ENCODE measurements around the gene SMIM32.

The SMIM32 gene

GRCh38 chr5:136159457-136159856 is 33.5 kb downstream of the SMIM32 start:
- no peaks in the 10 kb centered on the region for H3K4me1 ChIP-seq (ENCODE audit: insufficient read depth, insufficient read length)
- DNase-seq (ENCODE audit: low read depth, low spot score) = no peak
- H3K9me3 ChIP-seq (ENCODE audit: insufficient read depth, low read length) = no peaks in the 10 kb centered on the region
- no peak overlapping the region for H3K4me3 ChIP-seq (ENCODE audit: insufficient read length, low read depth)
- H3K27me3 ChIP-seq (ENCODE audit: insufficient read depth, insufficient read length) = no peaks in the 10 kb centered on the region
- peaks cover 73% of the 10 kb centered on the region for H3K36me3 ChIP-seq (ENCODE audit: insufficient read depth, insufficient read length, low read length)
- TF ChIP-seq YY1 (IDR thresholded peaks at IDR 0.05; ENCODE audit: insufficient read depth, insufficient read length) = no peak
- TF ChIP-seq SUZ12 (IDR thresholded peaks at IDR 0.05; ENCODE audit: extremely low read depth, insufficient read depth, insufficient read length) = no peak
- TF ChIP-seq ZNF274 (IDR thresholded peaks at IDR 0.05; ENCODE audit: low read depth, low read length) = no peak
- no peak overlapping the region for H3K9ac ChIP-seq (ENCODE audit: insufficient read length, low read depth)

GRCh38 chr5:136157514-136157913 is 35.4 kb downstream of the SMIM32 start:
- no peak overlapping the region for H3K4me3 ChIP-seq (ENCODE audit: insufficient read length, low read depth)
- H3K9ac ChIP-seq (ENCODE audit: insufficient read length, low read depth) = no peak overlapping the region
- H3K27me3 ChIP-seq (ENCODE audit: insufficient read depth, insufficient read length) = no peaks in the 10 kb centered on the region
- no peaks in the 10 kb centered on the region for H3K9me3 ChIP-seq (ENCODE audit: insufficient read depth, low read length)
- DNase-seq (ENCODE audit: low read depth, low spot score) = no peak
- no peak for TF ChIP-seq ZNF274 (IDR thresholded peaks at IDR 0.05; ENCODE audit: low read depth, low read length)
- no peak for TF ChIP-seq SUZ12 (IDR thresholded peaks at IDR 0.05; ENCODE audit: extremely low read depth, insufficient read depth, insufficient read length)
- no peak for TF ChIP-seq YY1 (IDR thresholded peaks at IDR 0.05; ENCODE audit: insufficient read depth, insufficient read length)
- no peaks in the 10 kb centered on the region for H3K4me1 ChIP-seq (ENCODE audit: insufficient read depth, insufficient read length)
- peaks cover 70% of the 10 kb centered on the region for H3K36me3 ChIP-seq (ENCODE audit: insufficient read depth, insufficient read length, low read length)

DNA sequence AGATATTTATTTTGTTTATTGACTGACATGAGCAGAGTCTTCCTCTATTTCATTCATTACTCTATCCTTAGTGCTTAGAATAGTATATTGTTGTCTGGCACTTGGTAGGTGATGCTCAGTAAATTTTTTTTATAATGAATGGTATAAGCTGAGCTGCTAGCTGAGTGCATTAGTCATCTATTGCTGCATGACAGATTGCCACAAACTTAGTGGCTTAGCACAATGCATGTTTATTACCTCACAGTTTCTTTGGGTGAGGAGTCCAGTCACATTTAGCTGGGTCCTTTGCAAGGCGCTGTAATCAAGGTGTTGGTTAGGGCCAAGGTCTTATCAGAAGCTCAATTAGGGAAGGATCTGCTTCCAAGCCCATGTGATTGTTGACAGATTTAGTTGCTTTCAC is 37.2 kb downstream of the SMIM32 start:
- Histone ChIP-seq H3K9ac (ENCODE audit: insufficient read length, low read depth) (no peak overlapping the region), H3K36me3 (ENCODE audit: insufficient read depth, insufficient read length, low read length) (peaks cover 65% of the 10 kb centered on the region), H3K27me3 (ENCODE audit: insufficient read depth, insufficient read length) (no peaks in the 10 kb centered on the region), H3K4me3 (ENCODE audit: insufficient read length, low read depth) (no peak overlapping the region), H3K4me1 (ENCODE audit: insufficient read depth, insufficient read length) (no peaks in the 10 kb centered on the region), H3K9me3 (ENCODE audit: insufficient read depth, low read length) (no peaks in the 10 kb centered on the region)
- no peak for DNase-seq (ENCODE audit: low read depth, low spot score)
- TF ChIP-seq ZNF274 (IDR thresholded peaks at IDR 0.05; ENCODE audit: low read depth, low read length) (no peak), YY1 (IDR thresholded peaks at IDR 0.05; ENCODE audit: insufficient read depth, insufficient read length) (no peak)

DNA sequence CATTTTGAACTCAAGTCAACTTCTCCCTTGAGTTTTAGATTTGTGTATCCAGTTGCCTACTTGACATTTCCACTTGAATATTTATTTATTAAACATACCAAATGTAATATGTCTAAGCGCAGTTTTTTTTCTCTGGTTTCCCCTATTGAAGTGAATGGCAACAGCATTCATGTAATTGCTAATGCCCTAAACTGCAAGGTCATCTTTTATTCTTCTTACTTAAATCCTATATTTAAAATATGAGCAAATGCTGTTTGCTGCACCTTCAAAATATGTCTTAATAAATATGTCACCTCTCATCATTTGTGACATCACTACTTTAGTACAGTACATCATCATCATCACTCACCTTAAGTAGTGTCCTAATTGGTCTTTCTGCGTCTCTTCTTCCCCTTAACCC is 37.9 kb downstream of the SMIM32 start:
- TF ChIP-seq YY1 (IDR thresholded peaks at IDR 0.05; ENCODE audit: insufficient read depth, insufficient read length) (no peak), ZNF274 (IDR thresholded peaks at IDR 0.05; ENCODE audit: low read depth, low read length) (no peak), SUZ12 (IDR thresholded peaks at IDR 0.05; ENCODE audit: extremely low read depth, insufficient read depth, insufficient read length) (no peak)
- Histone ChIP-seq H3K4me1 (ENCODE audit: insufficient read depth, insufficient read length) (no peaks in the 10 kb centered on the region), H3K4me3 (ENCODE audit: insufficient read length, low read depth) (no peak overlapping the region), H3K9me3 (ENCODE audit: insufficient read depth, low read length) (no peaks in the 10 kb centered on the region), H3K27me3 (ENCODE audit: insufficient read depth, insufficient read length) (no peaks in the 10 kb centered on the region), H3K36me3 (ENCODE audit: insufficient read depth, insufficient read length, low read length) (peaks cover 61% of the 10 kb centered on the region), H3K9ac (ENCODE audit: insufficient read length, low read depth) (no peak overlapping the region)
- DNase-seq (ENCODE audit: low read depth, low spot score) = no peak

DNA sequence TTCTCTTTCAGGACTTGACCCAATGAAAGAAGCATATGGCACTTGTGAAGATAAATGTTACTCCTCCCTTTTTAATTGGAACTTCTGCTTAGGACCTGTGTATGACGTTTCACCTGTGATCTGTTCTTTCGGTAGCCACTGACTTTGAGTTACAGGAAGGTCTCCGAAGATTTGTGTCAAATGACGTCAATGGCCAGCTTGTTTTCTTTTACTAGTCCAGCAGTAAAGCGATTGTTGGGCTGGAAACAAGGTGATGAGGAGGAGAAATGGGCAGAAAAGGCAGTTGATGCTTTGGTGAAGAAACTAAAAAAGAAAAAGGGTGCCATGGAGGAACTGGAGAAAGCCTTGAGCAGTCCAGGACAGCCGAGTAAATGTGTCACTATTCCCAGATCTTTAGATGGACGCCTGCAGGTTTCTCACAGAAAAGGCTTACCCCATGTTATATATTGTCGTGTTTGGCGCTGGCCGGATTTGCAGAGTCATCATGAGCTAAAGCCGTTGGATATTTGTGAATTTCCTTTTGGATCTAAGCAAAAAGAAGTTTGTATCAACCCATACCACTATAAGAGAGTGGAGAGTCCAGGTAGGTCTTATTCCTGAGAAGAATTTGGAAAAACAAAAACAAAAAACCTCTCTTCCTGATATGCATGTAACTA is 39.3 kb downstream of the SMIM32 start:
- no peak for DNase-seq (ENCODE audit: low read depth, low spot score)
- no peaks in the 10 kb centered on the region for H3K4me1 ChIP-seq (ENCODE audit: insufficient read depth, insufficient read length)
- no peaks in the 10 kb centered on the region for H3K27me3 ChIP-seq (ENCODE audit: insufficient read depth, insufficient read length)
- no peak for TF ChIP-seq YY1 (IDR thresholded peaks at IDR 0.05; ENCODE audit: insufficient read depth, insufficient read length)
- TF ChIP-seq ZNF274 (IDR thresholded peaks at IDR 0.05; ENCODE audit: low read depth, low read length) = no peak
- H3K36me3 ChIP-seq (ENCODE audit: insufficient read depth, insufficient read length, low read length) = peaks cover 56% of the 10 kb centered on the region
- no peak overlapping the region for H3K9ac ChIP-seq (ENCODE audit: insufficient read length, low read depth)
- no peak overlapping the region for H3K4me3 ChIP-seq (ENCODE audit: insufficient read length, low read depth)
- H3K9me3 ChIP-seq (ENCODE audit: insufficient read depth, low read length) = no peaks in the 10 kb centered on the region

DNA sequence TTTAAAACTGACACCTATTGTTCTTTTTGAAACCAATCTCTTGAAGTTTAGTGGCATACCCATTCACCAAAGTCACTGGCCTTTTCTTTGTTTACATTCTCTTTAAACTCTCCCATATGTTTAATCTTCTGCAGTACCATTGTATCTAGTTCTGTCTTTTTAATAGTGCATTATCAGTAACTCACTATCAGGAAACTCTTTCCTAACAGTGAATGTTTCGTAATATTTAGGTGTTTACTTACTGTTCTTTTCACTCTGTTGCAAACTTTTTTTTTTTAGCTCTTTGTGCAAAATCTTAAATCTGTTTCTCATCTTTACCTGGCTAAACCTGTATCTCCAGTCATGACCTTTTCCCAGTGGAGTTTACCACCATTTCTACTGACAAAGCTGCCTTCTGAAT is 43.1 kb downstream of the SMIM32 start:
- Histone ChIP-seq H3K9ac (ENCODE audit: insufficient read length, low read depth) (no peak overlapping the region), H3K4me1 (ENCODE audit: insufficient read depth, insufficient read length) (no peaks in the 10 kb centered on the region), H3K36me3 (ENCODE audit: insufficient read depth, insufficient read length, low read length) (peaks cover 34% of the 10 kb centered on the region), H3K27me3 (ENCODE audit: insufficient read depth, insufficient read length) (no peaks in the 10 kb centered on the region), H3K9me3 (ENCODE audit: insufficient read depth, low read length) (no peaks in the 10 kb centered on the region), H3K4me3 (ENCODE audit: insufficient read length, low read depth) (no peak overlapping the region)
- no peak for DNase-seq (ENCODE audit: low read depth, low spot score)
- TF ChIP-seq YY1 (IDR thresholded peaks at IDR 0.05; ENCODE audit: insufficient read depth, insufficient read length) (no peak), ZNF274 (IDR thresholded peaks at IDR 0.05; ENCODE audit: low read depth, low read length) (no peak), SUZ12 (IDR thresholded peaks at IDR 0.05; ENCODE audit: extremely low read depth, insufficient read depth, insufficient read length) (no peak)

- no peak for DNase-seq (ENCODE audit: low read depth, low spot score)
- Histone ChIP-seq H3K36me3 (ENCODE audit: insufficient read depth, insufficient read length, low read length) (peaks cover 17% of the 10 kb centered on the region), H3K27me3 (ENCODE audit: insufficient read depth, insufficient read length) (no peaks in the 10 kb centered on the region), H3K4me3 (ENCODE audit: insufficient read length, low read depth) (no peak overlapping the region), H3K9me3 (ENCODE audit: insufficient read depth, low read length) (no peaks in the 10 kb centered on the region), H3K4me1 (ENCODE audit: insufficient read depth, insufficient read length) (no peaks in the 10 kb centered on the region), H3K9ac (ENCODE audit: insufficient read length, low read depth) (no peak overlapping the region)
- no peak for TF ChIP-seq ZNF274 (IDR thresholded peaks at IDR 0.05; ENCODE audit: low read depth, low read length)
- no peak for TF ChIP-seq YY1 (IDR thresholded peaks at IDR 0.05; ENCODE audit: insufficient read depth, insufficient read length)
- no peak for TF ChIP-seq SUZ12 (IDR thresholded peaks at IDR 0.05; ENCODE audit: extremely low read depth, insufficient read depth, insufficient read length)
Measured at GRCh38 chr5:136147632-136148031, 45.3 kb downstream of the SMIM32 start.

All from NT2/D1 (cell line).